Measurements from ENCODE around the gene C11orf16.
"Not testable (repeated sequence)": the region's sequence is repeated elsewhere in the genome, so short reads cannot be mapped to it uniquely, and the experiment has no call there.

The C11orf16 gene

DNA sequence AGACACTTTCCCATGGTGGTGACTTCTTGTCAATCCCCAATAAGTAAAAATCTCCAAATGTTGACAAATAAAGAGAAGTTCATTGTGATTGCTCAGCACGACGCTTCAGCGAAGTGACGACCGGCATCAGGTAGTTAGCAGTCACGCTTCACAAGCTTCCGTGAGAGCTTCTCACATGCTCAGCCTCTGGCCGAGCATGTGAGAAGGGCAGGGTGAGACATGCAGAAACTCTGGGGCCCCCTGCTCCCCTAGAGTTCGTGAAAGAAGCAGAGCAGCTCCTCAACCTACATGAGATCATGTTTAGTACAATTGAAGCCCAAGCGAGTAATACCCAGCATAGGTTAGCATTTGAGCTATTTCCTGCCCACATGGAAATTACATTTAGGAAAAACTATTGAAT lies 4.4 kb upstream of the C11orf16 start:
- no peak for DNase-seq (ENCODE audit: low read depth, low spot score)

DNA sequence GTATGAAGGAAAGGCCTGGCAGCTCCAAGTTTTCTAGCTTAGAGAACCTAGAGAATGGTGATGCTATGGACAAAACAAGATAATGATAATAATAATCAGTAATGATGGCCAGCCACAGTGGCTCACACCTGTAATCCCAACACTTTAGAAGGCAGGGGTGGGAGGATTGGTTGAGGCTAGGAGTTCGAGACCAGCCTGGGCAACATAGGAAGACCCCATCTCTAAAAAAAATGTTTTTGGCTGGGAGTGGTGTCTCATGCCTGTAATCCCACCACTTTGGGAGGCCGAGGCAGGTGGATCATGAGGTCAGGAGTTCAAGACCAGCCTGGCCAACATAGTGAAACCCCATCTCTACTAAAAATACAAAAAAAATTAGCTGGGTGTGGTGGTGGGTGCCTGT lies 3.0 kb upstream of the C11orf16 start:
- not testable (repeated sequence) for DNase-seq (ENCODE audit: low read depth, low spot score)

- DNase-seq (ENCODE audit: low read depth, low spot score), result peak; percentile 76
These were observed 2.2 kb upstream of the C11orf16 start for GRCh38 chr11:8934742-8935488.

- DNase-seq (ENCODE audit: low read depth, low spot score), result no peak
These were observed 1.2 kb upstream of the C11orf16 start for GRCh38 chr11:8933931-8934330.

GRCh38 chr11:8930456-8931175 lies 2.1 kb downstream of the C11orf16 start:
- peak; percentile 16 for DNase-seq (ENCODE audit: low read depth, low spot score)

- DNase-seq (ENCODE audit: low read depth, low spot score), result peak; percentile 20
These were observed 3.6 kb downstream of the C11orf16 start for GRCh38 chr11:8928981-8929615.

- no peak for DNase-seq (ENCODE audit: low read depth, low spot score)
These were observed 4.5 kb downstream of the C11orf16 start for GRCh38 chr11:8928205-8928604.

- no peak for DNase-seq (ENCODE audit: low read depth, low spot score)
These were observed 5.5 kb downstream of the C11orf16 start for GRCh38 chr11:8927233-8927632.

- no peak for DNase-seq (ENCODE audit: low read depth, low spot score)
These were observed 6.5 kb downstream of the C11orf16 start for GRCh38 chr11:8926236-8926635.

GRCh38 chr11:8925711-8926110 lies 7.0 kb downstream of the C11orf16 start:
- DNase-seq (ENCODE audit: low read depth, low spot score), result no peak

DNA sequence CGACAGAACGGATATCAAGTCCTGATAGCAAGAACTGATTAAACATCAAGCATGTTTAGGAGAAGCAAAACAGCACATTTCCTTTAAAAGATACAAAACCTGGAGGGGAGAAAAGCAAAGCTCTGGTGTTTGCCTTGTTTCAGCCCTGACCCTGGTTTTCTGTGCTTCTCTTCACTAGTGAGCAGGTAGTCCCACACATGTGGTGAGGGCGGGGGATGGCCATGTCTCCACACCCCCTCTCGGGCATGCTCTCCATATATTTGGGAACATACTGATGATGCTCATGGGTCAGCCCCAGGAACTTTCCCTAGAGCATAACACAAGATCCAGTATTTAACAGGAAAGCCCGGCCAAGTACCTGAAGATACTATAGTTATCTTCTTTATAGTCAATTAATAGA lies 10.1 kb downstream of the C11orf16 start:
- DNase-seq (ENCODE audit: low read depth, low spot score), result no peak

GRCh38 chr11:8917157-8917825 lies 15.5 kb downstream of the C11orf16 start:
- DNase-seq (ENCODE audit: low read depth, low spot score), result peak; percentile 97

DNA sequence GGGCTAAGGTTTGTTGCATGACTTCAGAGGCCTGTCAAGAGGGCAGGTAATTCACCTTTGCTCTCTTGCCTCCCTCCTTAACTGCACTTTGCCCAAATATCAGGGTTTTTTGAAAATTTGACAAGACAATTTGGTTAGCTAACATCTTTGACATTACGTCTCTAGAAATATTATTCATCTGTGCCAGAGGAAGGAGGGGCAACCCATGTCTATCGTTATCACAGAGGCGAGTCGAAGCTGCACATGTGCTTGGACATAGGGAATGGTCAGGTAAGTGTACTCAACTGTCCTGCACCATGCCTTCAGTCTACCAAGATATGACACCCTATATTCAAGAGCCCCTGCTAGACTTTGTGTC lies 18.1 kb downstream of the C11orf16 start:
- DNase-seq (ENCODE audit: low read depth, low spot score), result no peak

DNA sequence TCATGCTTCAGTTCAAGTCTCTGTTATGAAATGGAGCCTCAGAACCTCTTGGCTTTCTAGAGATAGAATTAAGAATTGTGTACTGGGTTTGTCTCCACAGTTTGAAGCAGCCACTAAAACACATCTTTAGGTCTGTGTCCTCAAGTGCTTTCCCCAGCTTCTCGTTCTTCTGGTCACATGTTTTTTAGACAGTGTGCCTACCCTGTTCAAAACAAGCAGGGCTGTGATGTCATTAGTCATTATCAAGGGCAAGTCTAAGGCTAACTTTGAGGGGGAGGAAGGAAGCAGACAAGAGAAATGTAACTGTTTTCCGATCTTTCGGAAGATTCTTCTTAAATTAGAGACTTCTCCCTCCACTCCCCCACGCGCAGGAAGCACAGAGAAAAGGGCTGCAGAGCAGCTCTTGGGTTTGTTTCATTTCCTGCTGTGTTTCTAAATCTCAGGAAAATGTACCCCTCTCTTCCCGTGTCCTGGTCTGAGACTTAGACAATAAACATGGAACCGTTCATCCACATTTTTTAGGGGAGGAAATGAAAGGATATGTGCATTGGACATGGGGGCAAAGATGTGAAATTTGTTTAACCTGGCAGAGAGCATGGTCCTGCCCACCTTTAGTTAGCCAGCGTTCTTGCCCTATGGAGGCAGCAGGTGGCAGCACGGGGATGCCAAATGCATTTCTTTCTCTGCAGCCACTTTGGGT lies 18.6 kb downstream of the C11orf16 start:
- DNase-seq (ENCODE audit: low read depth, low spot score), result peak; percentile 72

- peak; percentile 99 for DNase-seq (ENCODE audit: low read depth, low spot score)
These were observed 21.5 kb downstream of the C11orf16 start, which contains the start of gene AKIP1 for GRCh38 chr11:8911029-8911823. Gene AKIP1 (plus strand): TSS chr11:8911189. CDS start chr11:8911450, 261 bp downstream.

DNA sequence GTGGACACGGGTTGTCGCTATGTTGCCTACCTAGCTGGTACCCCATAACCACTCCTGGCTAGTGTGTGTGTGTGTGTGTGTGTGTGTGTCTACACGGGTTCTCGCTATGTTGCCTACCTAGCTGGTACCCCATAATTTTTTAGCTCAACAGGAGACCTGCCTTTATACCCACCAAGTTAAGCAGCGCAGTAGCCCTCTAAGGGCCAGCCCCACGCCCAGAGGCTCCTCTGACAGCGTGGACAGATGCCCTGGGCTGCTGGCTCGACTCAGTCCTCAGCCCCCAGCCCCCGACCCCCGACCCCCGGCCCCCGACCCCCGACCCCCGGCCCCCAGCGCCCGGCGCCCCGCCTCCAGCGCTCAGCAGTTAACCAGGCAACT lies 22.1 kb downstream of the C11orf16 start:
- no peak for DNase-seq (ENCODE audit: low read depth, low spot score)

- no peak for DNase-seq (ENCODE audit: low read depth, low spot score)
These were observed 24.6 kb downstream of the C11orf16 start for GRCh38 chr11:8908099-8908498.

GRCh38 chr11:8907116-8907515 lies 25.6 kb downstream of the C11orf16 start:
- DNase-seq (ENCODE audit: low read depth, low spot score), result no peak

GRCh38 chr11:8905528-8906165 lies 27.1 kb downstream of the C11orf16 start:
- DNase-seq (ENCODE audit: low read depth, low spot score), result peak; percentile 47

GRCh38 chr11:8899119-8899753 lies 33.5 kb downstream of the C11orf16 start:
- DNase-seq (ENCODE audit: low read depth, low spot score), result no peak

Measured in astrocyte of the hippocampus (primary cell).